K562 (cell line): ENCODE results near the gene RASGEF1C. TPM values are rescaled to one million over a fixed set of nuclear protein-coding genes. Genes with fewer than 3 reads are reported as not detected.
A peak's percentile ranks its signal among the peaks of the same experiment; 100 is the strongest.

Experiments used
- BRD9 ChIP-seq: fragments of 450-650 bp; IDR thresholded peaks from 2 replicates; pipeline ENCODE4 v1.6.1; 2018; ENCODE audit warnings: low read depth; ENCODE audit not compliant: partially characterized antibody
- CEBPG ChIP-seq, 3 experiments: fragments of 200-800 bp in 1 of 3; sonication (Bioruptor generic) in 1 of 3; sonication (generic) in 1 of 3; formaldehyde crosslinking in 1 of 3; IDR thresholded peaks in 2 of 3; conservative IDR thresholded peaks in 1 of 3; 2 replicates each; pipeline versions ENCODE4 v1.6.1 to v1.8.0; 2016 to 2022; ENCODE audit warnings: missing compliant biosample characterization in 2 of 3, missing genetic modification characterization in 2 of 3, mild to moderate bottlenecking in 1 of 3, missing genetic modification reagents in 1 of 3
- CREB1 ChIP-seq, 2 experiments: sonication (generic) in 1 of 2; formaldehyde crosslinking in 1 of 2; IDR thresholded peaks; 2 replicates each; pipeline versions ENCODE4 v1.6.1 to v1.8.0; 2012 to 2022; ENCODE audit warnings: inconsistent platforms in 1 of 2, mild to moderate bottlenecking in 1 of 2, missing genetic modification reagents in 1 of 2, moderate library complexity in 1 of 2
- E2F6 ChIP-seq, 2 experiments: IDR thresholded peaks; 2 replicates each; pipeline ENCODE4 v1.6.1; 2011; ENCODE audit warnings: borderline replicate concordance in 1 of 2, control low read depth in 1 of 2, low read depth in 1 of 2, low read length in 1 of 2, mild to moderate bottlenecking in 1 of 2, mixed read lengths in 1 of 2, moderate library complexity in 1 of 2; ENCODE audit not compliant: insufficient read depth in 1 of 2, insufficient read length in 1 of 2, poor library complexity in 1 of 2, severe bottlenecking in 1 of 2; ENCODE audit errors: extremely low read depth in 1 of 2
- FOS ChIP-seq: IDR thresholded peaks from 3 replicates; pipeline ENCODE4 v1.6.1; 2011; ENCODE audit not compliant: insufficient read length; ENCODE audit errors: extremely low read depth
- FOXA1 ChIP-seq: fragments of 450-650 bp; IDR thresholded peaks from 2 replicates; pipeline ENCODE4 v1.6.1; 2016; ENCODE audit warnings: mild to moderate bottlenecking, borderline replicate concordance
- GATA2 ChIP-seq: sonication (generic); formaldehyde crosslinking; IDR thresholded peaks from 2 replicates; pipeline ENCODE4 v1.4.0; 2020; ENCODE audit warnings: mild to moderate bottlenecking, missing genetic modification reagents
- HBP1 ChIP-seq: fragments of 450-650 bp; formaldehyde crosslinking; IDR thresholded peaks from 2 replicates; pipeline ENCODE4 v1.4.0; 2022; ENCODE audit warnings: missing genetic modification characterization
- HDAC8 ChIP-seq: fragments of 450-650 bp; IDR thresholded peaks from 2 replicates; pipeline ENCODE4 v1.6.1; 2016; ENCODE audit warnings: mild to moderate bottlenecking, missing genetic modification characterization, moderate library complexity, missing compliant biosample characterization
- IFI16 ChIP-seq: fragments of 250-450 bp; sonication (Bioruptor Pico); IDR thresholded peaks from 2 replicates; pipeline ENCODE4 v2.1.2; 2022; ENCODE audit warnings: mild to moderate bottlenecking, inconsistent platforms
- IRF1 ChIP-seq: sonication (generic); formaldehyde crosslinking; IDR thresholded peaks from 2 replicates; pipeline ENCODE4 v1.8.0; 2022; ENCODE audit warnings: missing genetic modification reagents, mild to moderate bottlenecking, borderline replicate concordance
- KLF10 ChIP-seq: fragments of 250-450 bp; sonication (Bioruptor Pico); IDR thresholded peaks from 2 replicates; pipeline ENCODE4 v1.6.1; 2021; ENCODE audit warnings: matching md5 sums
- NFRKB ChIP-seq: fragments of 450-650 bp; IDR thresholded peaks from 2 replicates; pipeline ENCODE4 v1.6.1; 2016; ENCODE audit warnings: low read depth
- NFYB ChIP-seq: IDR thresholded peaks from 2 replicates; pipeline ENCODE4 v1.6.1; 2011; ENCODE audit warnings: mild to moderate bottlenecking, moderate library complexity; ENCODE audit not compliant: insufficient read length; ENCODE audit errors: extremely low read depth
- SAFB ChIP-seq: fragments of 200-400 bp; formaldehyde crosslinking; IDR thresholded peaks from 2 replicates; pipeline ENCODE4 v1.6.1; 2017; ENCODE audit warnings: low read depth, low read length, borderline replicate concordance
- SMARCE1 ChIP-seq: fragments of 450-650 bp; IDR thresholded peaks from 2 replicates; pipeline ENCODE4 v1.7.1; 2016; ENCODE audit warnings: mild to moderate bottlenecking
- SOX6 ChIP-seq: fragments of 450-650 bp; IDR thresholded peaks from 2 replicates; pipeline ENCODE4 v1.6.1; 2014; ENCODE audit warnings: mild to moderate bottlenecking
- ZBTB9 ChIP-seq: fragments of 450-650 bp; formaldehyde crosslinking; IDR thresholded peaks from 2 replicates; pipeline ENCODE4 v1.4.0; 2020; ENCODE audit warnings: mild to moderate bottlenecking, moderate library complexity
- ZNF324 ChIP-seq: fragments of 250-450 bp; sonication (Bioruptor Pico); IDR thresholded peaks from 2 replicates; pipeline ENCODE4 v1.4.0; 2020; ENCODE audit warnings: mild to moderate bottlenecking
- polyA plus RNA-seq, 8 experiments: library from polyadenylated mRNA; depleted of rRNA in 4 of 8; stranded (reverse) in 5 of 8; unstranded in 3 of 8; fragments of >200 nt; fragmentation: Nextera tagmentation in 2 of 8; fragmentation: Illumina TruSeq in 1 of 8; extraction: Ambion mirVana in 2 of 8; extraction: Trizol in 1 of 8; gene quantifications; 2 replicates each; pipeline versions ENCODE4 v1.2.1 to v1.2.3, GENCODE V29; 2011 to 2014; ENCODE audit warnings: inconsistent platforms in 1 of 8, missing spikeins in 1 of 8
- total RNA-seq, 7 experiments: library from RNA; depleted of rRNA in 6 of 7; stranded (reverse); fragments of >200 nt in 6 of 7; fragmentation: Illumina TruSeq in 2 of 7; extraction: Trizol in 2 of 7; gene quantifications; 2 replicates each; pipeline versions ENCODE4 v1.2.1 to v1.2.3, GENCODE V29; 2011 to 2021; ENCODE audit warnings: low replicate concordance in 1 of 7
- TF ChIP-seq, protein P1 (sequence below), 3 experiments: IDR thresholded peaks in 2 of 3; conservative IDR thresholded peaks in 1 of 3; 2 replicates each; pipeline ENCODE4 v1.5.1; 2011 to 2012; ENCODE audit warnings: low read length in 3 of 3, mild to moderate bottlenecking in 3 of 3, control low read depth in 2 of 3, improper control_type of control experiment in 1 of 3, inconsistent platforms in 1 of 3, low read depth in 1 of 3, mixed read lengths in 1 of 3, moderate library complexity in 1 of 3; ENCODE audit not compliant: insufficient read depth in 2 of 3

Gene RASGEF1C
- total and polyA plus RNA-seq, 9 of the 15 experiments (the other 6 are each of a cell fraction or from before 2014, with no cell fraction given): 0.04 to 1.1 (median 0.21) TPM; not detected in 4

DNA sequence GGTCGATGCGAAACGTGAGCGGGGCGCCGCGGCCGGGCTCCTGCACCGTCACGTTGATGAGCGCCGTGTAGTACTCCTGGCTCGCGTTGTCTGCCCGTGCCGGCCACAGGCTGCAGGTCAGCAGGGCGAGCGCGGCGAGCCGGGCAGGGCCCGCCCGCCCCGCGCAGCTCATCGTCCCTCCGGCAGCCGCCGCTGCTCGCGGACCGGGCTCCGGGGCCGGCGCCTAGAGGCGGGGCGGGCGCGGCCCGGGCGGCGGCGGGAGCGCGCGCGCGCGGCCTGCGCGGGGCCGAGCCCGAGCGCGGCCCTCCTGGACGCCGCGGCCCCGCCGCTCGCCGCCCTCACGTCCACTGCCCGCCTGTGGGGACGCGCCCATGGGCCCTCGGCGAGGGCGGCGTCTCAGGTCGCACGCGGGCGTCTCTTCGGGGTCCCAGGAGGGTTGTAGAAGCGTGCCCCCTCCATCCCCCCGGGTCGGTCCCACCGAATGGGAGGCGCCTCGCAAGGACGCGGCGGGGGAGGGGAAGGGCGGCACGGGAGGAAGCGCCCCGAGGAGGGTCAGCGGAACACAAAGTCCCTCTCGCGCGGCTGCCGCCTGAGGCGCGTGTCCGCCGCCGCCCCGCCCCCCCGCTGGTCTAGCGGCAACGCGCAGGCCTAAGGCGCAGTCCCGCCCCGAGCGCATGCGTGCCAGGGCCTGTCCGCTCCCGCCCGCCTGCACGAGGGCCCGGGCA, 137.3 kb downstream of the RASGEF1C start, which contains the start of gene RNF130 (continued):
- TF ChIP-seq, protein P1, sequence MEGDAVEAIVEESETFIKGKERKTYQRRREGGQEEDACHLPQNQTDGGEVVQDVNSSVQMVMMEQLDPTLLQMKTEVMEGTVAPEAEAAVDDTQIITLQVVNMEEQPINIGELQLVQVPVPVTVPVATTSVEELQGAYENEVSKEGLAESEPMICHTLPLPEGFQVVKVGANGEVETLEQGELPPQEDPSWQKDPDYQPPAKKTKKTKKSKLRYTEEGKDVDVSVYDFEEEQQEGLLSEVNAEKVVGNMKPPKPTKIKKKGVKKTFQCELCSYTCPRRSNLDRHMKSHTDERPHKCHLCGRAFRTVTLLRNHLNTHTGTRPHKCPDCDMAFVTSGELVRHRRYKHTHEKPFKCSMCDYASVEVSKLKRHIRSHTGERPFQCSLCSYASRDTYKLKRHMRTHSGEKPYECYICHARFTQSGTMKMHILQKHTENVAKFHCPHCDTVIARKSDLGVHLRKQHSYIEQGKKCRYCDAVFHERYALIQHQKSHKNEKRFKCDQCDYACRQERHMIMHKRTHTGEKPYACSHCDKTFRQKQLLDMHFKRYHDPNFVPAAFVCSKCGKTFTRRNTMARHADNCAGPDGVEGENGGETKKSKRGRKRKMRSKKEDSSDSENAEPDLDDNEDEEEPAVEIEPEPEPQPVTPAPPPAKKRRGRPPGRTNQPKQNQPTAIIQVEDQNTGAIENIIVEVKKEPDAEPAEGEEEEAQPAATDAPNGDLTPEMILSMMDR (IDR thresholded peaks at IDR 0.05 in 2 of 3, conservative IDR thresholded peaks at IDR 0.05 in 1 of 3; ENCODE audit: insufficient read depth in 2 of 3, low read depth in 1 of 3, low read length in 3 of 3): no peak
- TF ChIP-seq NFRKB (no peak), NFYB (no peak), BRD9 (no peak), E2F6 (IDR thresholded peaks at IDR 0.05; ENCODE audit: borderline replicate concordance in 1 of 2, extremely low read depth in 1 of 2, insufficient read depth in 1 of 2, insufficient read length in 1 of 2, low read depth in 1 of 2, low read length in 1 of 2, poor library complexity in 1 of 2, severe bottlenecking in 1 of 2) (peak; percentile 100), ZNF324 (0 out of 2 replicates have a peak, but pooled peaks have one; percentile 8), KLF10 (CRISPR knock-in tag) (no peak), HDAC8 (tag) (peak; percentile 94), SOX6 (peak; percentile 61; the same call in 1 of the 2 replicates), SAFB (no peak), FOXA1 (no peak), GATA2 (no peak), ZBTB9 (peak; percentile 94), FOS (no peak), IRF1 (CRISPR knock-in tag) (peak; percentile 96; the same call in 1 of the 2 replicates), CREB1 (IDR thresholded peaks at IDR 0.05) (peak; percentile 31; the same call in 1 of the 2 replicates), CREB1 (CRISPR knock-in tag; IDR thresholded peaks at IDR 0.05) (peak; percentile 78), IFI16 (CRISPR knock-in tag) (no peak), HBP1 (CRISPR knock-in tag) (0 out of 2 replicates have a peak, but pooled peaks have one; percentile 31), CEBPG (CRISPR knock-in tag; IDR thresholded peaks at IDR 0.05) (peak; percentile 37; the same call in 1 of the 2 replicates), CEBPG (tag; conservative IDR thresholded peaks at IDR 0.05 in 1 of 2, IDR thresholded peaks at IDR 0.05 in 1 of 2) (no peak), SMARCE1 (no peak)
